Ascending aorta (tissue), 2 donors: ENCODE measurements around the gene ELF1. TPM values are rescaled to one million over a fixed set of nuclear protein-coding genes. Genes with fewer than 3 reads are reported as not detected.
"Not testable (repeated sequence)": the region's sequence is repeated elsewhere in the genome, so short reads cannot be mapped to it uniquely, and the experiment has no call there.

Experiments used
- DNase-seq, 2 donors: peaks; one replicate each; pipeline ENCODE4 v3.0.0-alpha.2; 2019; ENCODE audit warnings: low spot score in 2 of 2
- H3K27ac ChIP-seq, 2 donors: fragments of 200-600 bp; sonication (generic); one replicate each; pipeline ENCODE4 v1.5.1; 2016 to 2017; ENCODE audit warnings: mild to moderate bottlenecking in 1 of 2
- H3K27me3 ChIP-seq: fragments of 200-600 bp; sonication (generic); one replicate; pipeline ENCODE4 v1.5.1; 2017
- H3K36me3 ChIP-seq, 2 donors: fragments of 200-600 bp; sonication (generic); one replicate each; pipeline ENCODE4 v1.5.1; 2016
- H3K4me1 ChIP-seq, 2 donors: fragments of 200-600 bp; sonication (generic); one replicate each; pipeline ENCODE4 v1.5.1; 2016 to 2017; ENCODE audit warnings: mild to moderate bottlenecking in 1 of 2
- H3K4me3 ChIP-seq, 2 donors: fragments of 200-600 bp; sonication (generic); one replicate each; pipeline ENCODE4 v1.5.1; 2016 to 2017; ENCODE audit warnings: mild to moderate bottlenecking in 1 of 2
- H3K9me3 ChIP-seq, 2 donors: fragments of 200-600 bp; sonication (generic); one replicate each; pipeline ENCODE4 v1.5.1; 2016
- intact Hi-C: fragments of 100-400 bp; cut with DNase I; formaldehyde crosslinking; loops from one replicate; pipeline ENCODE4 v1.15.1; 2023
- total RNA-seq: library from RNA; depleted of rRNA; stranded (reverse); fragments of >200 nt; gene quantifications from one replicate; pipeline ENCODE4 v1.1.0, GENCODE V29; 2016
- TF ChIP-seq, protein P1 (sequence below), 3 experiments: fragments of 200-600 bp in 2 of 3; fragments of 450-650 bp in 1 of 3; sonication (generic) in 2 of 3; IDR thresholded peaks; one replicate each; pipeline ENCODE4 v1.5.1; 2016 to 2019; ENCODE audit warnings: antibody characterized with exemption in 3 of 3, mild to moderate bottlenecking in 1 of 3, moderate library complexity in 1 of 3

ELF1 gene
- total RNA-seq, 1 donor from 2014 or later, result 105 TPM

DNA sequence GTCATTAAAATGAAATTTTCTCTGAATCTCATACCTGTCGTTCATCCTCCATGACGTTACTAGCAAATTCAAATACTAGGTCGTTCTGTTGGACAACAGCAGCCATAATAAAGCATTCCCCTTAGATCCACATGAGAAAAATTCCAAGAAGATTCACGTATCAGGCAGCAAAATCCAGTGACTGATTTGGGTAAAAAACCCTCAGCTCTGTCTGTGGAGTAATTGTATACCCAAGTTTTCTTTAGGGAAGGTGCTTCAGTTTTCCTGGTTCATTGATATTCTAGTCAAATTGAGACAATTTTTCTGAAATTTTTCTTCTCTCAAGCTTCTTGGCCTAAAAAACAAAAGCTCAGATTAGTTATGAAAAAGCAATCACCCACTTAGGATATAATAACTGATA, 37.2 kb downstream of the ELF1 start:
- Histone ChIP-seq H3K27ac (peak overlapping the region; percentile 73 to 75), H3K9me3 (no peaks in the 10 kb centered on the region), H3K4me3 (peak overlapping the region; percentile 25 to 41), H3K27me3 (no peaks in the 10 kb centered on the region), H3K4me1 (peaks cover 7 to 21% of the 10 kb centered on the region in 2 donors), H3K36me3 (no peaks in the 10 kb centered on the region)
- intact Hi-C loops, result loop anchor here (2.0 to 5.0 kb wide), 2 partner anchors 79 to 1055 kb away; partner anchors contain the start of gene WBP4
- TF ChIP-seq, protein P1, sequence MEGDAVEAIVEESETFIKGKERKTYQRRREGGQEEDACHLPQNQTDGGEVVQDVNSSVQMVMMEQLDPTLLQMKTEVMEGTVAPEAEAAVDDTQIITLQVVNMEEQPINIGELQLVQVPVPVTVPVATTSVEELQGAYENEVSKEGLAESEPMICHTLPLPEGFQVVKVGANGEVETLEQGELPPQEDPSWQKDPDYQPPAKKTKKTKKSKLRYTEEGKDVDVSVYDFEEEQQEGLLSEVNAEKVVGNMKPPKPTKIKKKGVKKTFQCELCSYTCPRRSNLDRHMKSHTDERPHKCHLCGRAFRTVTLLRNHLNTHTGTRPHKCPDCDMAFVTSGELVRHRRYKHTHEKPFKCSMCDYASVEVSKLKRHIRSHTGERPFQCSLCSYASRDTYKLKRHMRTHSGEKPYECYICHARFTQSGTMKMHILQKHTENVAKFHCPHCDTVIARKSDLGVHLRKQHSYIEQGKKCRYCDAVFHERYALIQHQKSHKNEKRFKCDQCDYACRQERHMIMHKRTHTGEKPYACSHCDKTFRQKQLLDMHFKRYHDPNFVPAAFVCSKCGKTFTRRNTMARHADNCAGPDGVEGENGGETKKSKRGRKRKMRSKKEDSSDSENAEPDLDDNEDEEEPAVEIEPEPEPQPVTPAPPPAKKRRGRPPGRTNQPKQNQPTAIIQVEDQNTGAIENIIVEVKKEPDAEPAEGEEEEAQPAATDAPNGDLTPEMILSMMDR (IDR thresholded peaks at IDR 0.05), result no peak
- no peak for DNase-seq

DNA sequence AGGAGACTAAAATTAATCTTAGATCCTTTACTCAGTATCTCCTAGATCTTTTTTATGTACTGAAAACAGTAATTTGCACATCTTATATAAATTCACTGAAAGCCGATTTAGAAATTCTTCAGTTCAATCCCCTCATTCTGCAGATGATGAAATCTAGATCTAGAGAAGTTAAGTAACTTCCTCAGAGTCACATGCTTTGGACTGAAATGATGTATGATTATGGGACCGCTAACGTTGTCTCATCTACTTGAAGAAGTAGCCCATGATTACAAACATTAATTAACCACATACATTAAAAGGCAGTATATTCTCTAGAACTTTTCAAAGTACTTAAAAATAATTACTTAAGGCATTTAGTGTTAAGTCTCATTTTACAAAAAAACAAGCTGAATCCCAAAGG, 37.8 kb downstream of the ELF1 start:
- no peak for DNase-seq
- Histone ChIP-seq H3K9me3 (no peaks in the 10 kb centered on the region), H3K27me3 (no peaks in the 10 kb centered on the region), H3K4me3 (peak overlapping the region; percentile 25 to 41), H3K36me3 (no peaks in the 10 kb centered on the region), H3K4me1 (peaks cover 4 to 23% of the 10 kb centered on the region in 2 donors), H3K27ac (peak overlapping the region; percentile 73 to 75)
- TF ChIP-seq, protein P1 (IDR thresholded peaks at IDR 0.05), result no peak
- intact Hi-C loops, result loop anchor here (5.0 kb wide), 1 partner anchor 1056 kb away; no protein-coding TSS in a partner anchor

DNA sequence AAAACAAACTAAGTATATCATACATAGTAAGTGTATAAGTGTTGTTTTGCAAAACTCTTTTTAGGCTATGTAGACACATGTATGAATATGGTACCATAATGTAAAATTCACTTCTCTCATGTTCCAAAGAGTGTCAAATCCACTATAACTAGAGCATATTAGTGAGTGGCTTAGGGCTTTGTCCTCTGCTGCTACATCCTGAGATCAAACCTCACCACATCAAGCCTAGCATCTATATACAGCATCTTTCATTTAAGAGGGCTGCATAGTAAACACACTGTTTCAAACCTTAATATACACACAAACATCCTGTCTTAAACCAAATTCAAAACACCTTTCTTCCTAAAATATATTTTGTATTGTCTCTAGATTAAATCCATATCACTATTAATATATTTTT, 38.7 kb downstream of the ELF1 start:
- no peaks in the 10 kb centered on the region for H3K36me3 ChIP-seq
- intact Hi-C loops, result loop anchor here (5.0 kb wide), 1 partner anchor 1057 kb away; no protein-coding TSS in a partner anchor
- H3K4me1 ChIP-seq, result peaks cover 0 to 17% of the 10 kb centered on the region in 2 donors
- no peak overlapping the region for H3K27ac ChIP-seq
- H3K9me3 ChIP-seq, result no peaks in the 10 kb centered on the region
- no peaks in the 10 kb centered on the region for H3K27me3 ChIP-seq
- TF ChIP-seq, protein P1 (IDR thresholded peaks at IDR 0.05), result no peak
- peak overlapping the region in 1 of 2 donors; percentile 20 for H3K4me3 ChIP-seq
- DNase-seq, result no peak

DNA sequence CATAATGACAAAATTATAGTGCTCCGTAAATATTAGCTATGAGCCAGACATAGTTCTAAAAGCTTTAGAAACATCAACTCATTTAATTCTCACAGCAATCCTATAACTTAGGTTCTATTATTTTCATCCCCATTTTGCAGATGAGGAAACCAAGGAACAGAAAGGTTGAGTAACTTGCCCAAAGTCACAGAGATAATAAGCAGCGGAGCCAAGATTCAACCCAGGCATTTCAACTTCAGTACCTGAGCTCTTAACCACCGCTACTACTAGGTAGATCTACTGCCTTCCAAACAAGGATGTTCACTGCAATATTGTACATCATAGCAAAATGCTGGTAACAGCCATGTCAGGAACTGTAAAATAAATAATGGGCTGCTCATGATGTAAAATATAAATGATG, 39.9 kb downstream of the ELF1 start:
- no peaks in the 10 kb centered on the region for H3K36me3 ChIP-seq
- H3K27ac ChIP-seq, result no peak overlapping the region
- DNase-seq, result no peak
- peak overlapping the region in 1 of 2 donors; percentile 20 for H3K4me3 ChIP-seq
- no peaks in the 10 kb centered on the region for H3K27me3 ChIP-seq
- intact Hi-C loops, result no loop called here
- H3K4me1 ChIP-seq, result peaks cover 0 to 16% of the 10 kb centered on the region in 2 donors
- H3K9me3 ChIP-seq, result no peaks in the 10 kb centered on the region
- TF ChIP-seq, protein P1 (IDR thresholded peaks at IDR 0.05), result no peak

DNA sequence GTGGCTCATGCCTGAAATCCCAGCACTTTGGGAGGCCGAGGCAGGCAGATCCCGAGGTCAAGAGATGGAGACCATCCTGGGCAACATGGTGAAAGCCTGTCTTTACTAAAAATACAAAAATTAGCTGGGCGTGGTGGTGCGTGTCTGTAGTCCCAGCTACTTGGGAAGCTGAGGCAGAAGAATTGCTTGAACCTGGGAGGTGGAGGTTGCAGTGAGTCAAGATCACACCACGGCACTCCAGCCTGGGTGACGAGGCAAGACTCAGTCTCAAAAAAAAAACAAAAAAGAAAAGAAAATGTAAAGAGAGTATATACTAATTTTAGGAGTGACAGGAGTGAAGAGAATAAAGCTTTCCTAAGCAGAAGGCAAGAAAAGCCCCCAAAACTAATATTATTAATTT, 41.0 kb downstream of the ELF1 start:
- H3K27ac ChIP-seq, H3K9me3 ChIP-seq, H3K4me3 ChIP-seq, intact Hi-C loops, H3K36me3 ChIP-seq, DNase-seq, H3K27me3 ChIP-seq: not testable (repeated sequence)
- peaks cover 0 to 26% of the 10 kb centered on the region in 2 donors for H3K4me1 ChIP-seq

DNA sequence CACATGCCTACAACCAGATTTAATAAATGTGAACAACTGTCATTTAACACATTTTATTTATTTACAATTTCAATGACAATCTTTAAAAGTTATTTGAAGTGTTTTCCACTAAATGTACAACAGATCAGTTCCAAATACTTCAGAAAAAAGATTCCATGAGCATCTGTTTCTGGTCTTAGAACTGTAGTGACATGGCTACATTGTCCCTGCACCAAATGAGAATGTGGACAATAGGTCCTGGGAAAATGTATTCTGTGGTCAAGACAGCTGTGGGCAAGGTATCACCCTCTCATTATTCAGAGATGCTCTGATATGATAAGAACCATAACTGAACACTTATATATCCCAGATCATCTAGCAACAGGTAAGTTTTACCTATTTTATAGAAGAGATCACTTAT, 43.7 kb downstream of the ELF1 start:
- intact Hi-C loops, result no loop called here
- DNase-seq, result no peak
- no peaks in the 10 kb centered on the region for H3K36me3 ChIP-seq
- H3K27ac ChIP-seq, result no peak overlapping the region
- TF ChIP-seq, protein P1 (IDR thresholded peaks at IDR 0.05), result no peak
- H3K4me3 ChIP-seq, result no peak overlapping the region
- peaks cover 0 to 45% of the 10 kb centered on the region in 2 donors for H3K4me1 ChIP-seq
- no peaks in the 10 kb centered on the region for H3K9me3 ChIP-seq
- no peaks in the 10 kb centered on the region for H3K27me3 ChIP-seq
